ENCODE measurements around the gene KRT33B. TPM values are rescaled to one million over a fixed set of nuclear protein-coding genes. Genes with fewer than 3 reads are reported as not detected.

KRT33B gene
- total RNA-seq, 1 donor from 2014 or later = not detected

GRCh38 chr17:41338961-41339485 lies 30.6 kb downstream of the KRT33B start:
- Mint-ChIP-seq H3K4me3 (ENCODE audit: low read depth) (no peak overlapping the region), H3K4me1 (ENCODE audit: low read depth) (peaks cover 29% of the 10 kb centered on the region), H3K36me3 (ENCODE audit: low read depth) (peaks cover 7% of the 10 kb centered on the region), H3K9me3 (peaks cover 18% of the 10 kb centered on the region), H3K27me3 (ENCODE audit: low read depth) (peaks cover 30% of the 10 kb centered on the region), H3K27ac (no peak overlapping the region)
- no peak for DNase-seq (ENCODE audit: low spot score)
- intact Hi-C loops (cut with micrococcal nuclease) = no loop called here

- intact Hi-C loops (cut with micrococcal nuclease) = no loop called here
- Mint-ChIP-seq H3K4me1 (ENCODE audit: low read depth) (peaks cover 18% of the 10 kb centered on the region), H3K36me3 (ENCODE audit: low read depth) (no peaks in the 10 kb centered on the region), H3K27me3 (ENCODE audit: low read depth) (peaks cover 20% of the 10 kb centered on the region), H3K4me3 (ENCODE audit: low read depth) (no peak overlapping the region), H3K27ac (no peak overlapping the region), H3K9me3 (no peaks in the 10 kb centered on the region)
- no peak for DNase-seq (ENCODE audit: low spot score)
These were observed 33.9 kb downstream of the KRT33B start for GRCh38 chr17:41335747-41336146.

GRCh38 chr17:41334385-41335305 lies 35.0 kb downstream of the KRT33B start:
- Mint-ChIP-seq H3K36me3 (ENCODE audit: low read depth) (no peaks in the 10 kb centered on the region), H3K27me3 (ENCODE audit: low read depth) (peaks cover 14% of the 10 kb centered on the region), H3K4me1 (ENCODE audit: low read depth) (peaks cover 10% of the 10 kb centered on the region), H3K4me3 (ENCODE audit: low read depth) (no peak overlapping the region), H3K27ac (no peak overlapping the region), H3K9me3 (no peaks in the 10 kb centered on the region)
- no peak for DNase-seq (ENCODE audit: low spot score)
- intact Hi-C loops (cut with micrococcal nuclease) = no loop called here

GRCh38 chr17:41333836-41334235 lies 35.8 kb downstream of the KRT33B start:
- peaks cover 2% of the 10 kb centered on the region for H3K4me1 Mint-ChIP-seq (ENCODE audit: low read depth)
- DNase-seq (ENCODE audit: low spot score) = no peak
- no peaks in the 10 kb centered on the region for H3K36me3 Mint-ChIP-seq (ENCODE audit: low read depth)
- no peak overlapping the region for H3K4me3 Mint-ChIP-seq (ENCODE audit: low read depth)
- intact Hi-C loops (cut with micrococcal nuclease) = no loop called here
- H3K9me3 Mint-ChIP-seq = no peaks in the 10 kb centered on the region
- no peak overlapping the region for H3K27ac Mint-ChIP-seq
- peaks cover 14% of the 10 kb centered on the region for H3K27me3 Mint-ChIP-seq (ENCODE audit: low read depth)

- Mint-ChIP-seq H3K4me3 (ENCODE audit: low read depth) (no peak overlapping the region), H3K9me3 (no peaks in the 10 kb centered on the region), H3K27me3 (ENCODE audit: low read depth) (peaks cover 14% of the 10 kb centered on the region), H3K36me3 (ENCODE audit: low read depth) (no peaks in the 10 kb centered on the region), H3K27ac (no peak overlapping the region), H3K4me1 (ENCODE audit: low read depth) (no peaks in the 10 kb centered on the region)
- no peak for DNase-seq (ENCODE audit: low spot score)
- intact Hi-C loops (cut with micrococcal nuclease) = no loop called here
These were observed 36.5 kb downstream of the KRT33B start for GRCh38 chr17:41333098-41333497.

- Mint-ChIP-seq H3K27ac (no peak overlapping the region), H3K27me3 (ENCODE audit: low read depth) (peaks cover 11% of the 10 kb centered on the region), H3K4me1 (ENCODE audit: low read depth) (no peaks in the 10 kb centered on the region), H3K36me3 (ENCODE audit: low read depth) (no peaks in the 10 kb centered on the region), H3K4me3 (ENCODE audit: low read depth) (no peak overlapping the region), H3K9me3 (no peaks in the 10 kb centered on the region)
- DNase-seq (ENCODE audit: low spot score) = no peak
- intact Hi-C loops (cut with micrococcal nuclease) = no loop called here
These were observed 37.4 kb downstream of the KRT33B start for GRCh38 chr17:41332239-41332638.

GRCh38 chr17:41331606-41332005 lies 38.0 kb downstream of the KRT33B start:
- intact Hi-C loops (cut with micrococcal nuclease) = no loop called here
- no peaks in the 10 kb centered on the region for H3K4me1 Mint-ChIP-seq (ENCODE audit: low read depth)
- no peak overlapping the region for H3K4me3 Mint-ChIP-seq (ENCODE audit: low read depth)
- H3K27me3 Mint-ChIP-seq (ENCODE audit: low read depth) = peaks cover 10% of the 10 kb centered on the region
- no peaks in the 10 kb centered on the region for H3K36me3 Mint-ChIP-seq (ENCODE audit: low read depth)
- no peaks in the 10 kb centered on the region for H3K9me3 Mint-ChIP-seq
- no peak overlapping the region for H3K27ac Mint-ChIP-seq
- DNase-seq (ENCODE audit: low spot score) = no peak

- intact Hi-C loops (cut with micrococcal nuclease) = no loop called here
- Mint-ChIP-seq H3K4me1 (ENCODE audit: low read depth) (no peaks in the 10 kb centered on the region), H3K27ac (no peak overlapping the region), H3K4me3 (ENCODE audit: low read depth) (no peak overlapping the region), H3K36me3 (ENCODE audit: low read depth) (no peaks in the 10 kb centered on the region), H3K27me3 (ENCODE audit: low read depth) (peaks cover 2% of the 10 kb centered on the region), H3K9me3 (no peaks in the 10 kb centered on the region)
- DNase-seq (ENCODE audit: low spot score) = no peak
These were observed 40.2 kb downstream of the KRT33B start for GRCh38 chr17:41329279-41329948.

- no peaks in the 10 kb centered on the region for H3K36me3 Mint-ChIP-seq (ENCODE audit: low read depth)
- H3K27me3 Mint-ChIP-seq (ENCODE audit: low read depth) = peaks cover 2% of the 10 kb centered on the region
- H3K4me1 Mint-ChIP-seq (ENCODE audit: low read depth) = no peaks in the 10 kb centered on the region
- H3K27ac Mint-ChIP-seq = no peak overlapping the region
- H3K4me3 Mint-ChIP-seq (ENCODE audit: low read depth) = no peak overlapping the region
- intact Hi-C loops (cut with micrococcal nuclease) = no loop called here
- DNase-seq (ENCODE audit: low spot score) = no peak
- no peaks in the 10 kb centered on the region for H3K9me3 Mint-ChIP-seq
These were observed 41.4 kb downstream of the KRT33B start for GRCh38 chr17:41328207-41328606.

GRCh38 chr17:41327411-41328120 lies 42.0 kb downstream of the KRT33B start:
- Mint-ChIP-seq H3K4me1 (ENCODE audit: low read depth) (no peaks in the 10 kb centered on the region), H3K27me3 (ENCODE audit: low read depth) (peaks cover 2% of the 10 kb centered on the region), H3K27ac (no peak overlapping the region), H3K36me3 (ENCODE audit: low read depth) (no peaks in the 10 kb centered on the region), H3K4me3 (ENCODE audit: low read depth) (no peak overlapping the region), H3K9me3 (no peaks in the 10 kb centered on the region)
- intact Hi-C loops (cut with micrococcal nuclease) = no loop called here
- DNase-seq (ENCODE audit: low spot score) = no peak

- no peaks in the 10 kb centered on the region for H3K4me1 Mint-ChIP-seq (ENCODE audit: low read depth)
- intact Hi-C loops (cut with micrococcal nuclease) = no loop called here
- H3K9me3 Mint-ChIP-seq = no peaks in the 10 kb centered on the region
- H3K27me3 Mint-ChIP-seq (ENCODE audit: low read depth) = peaks cover 2% of the 10 kb centered on the region
- no peak overlapping the region for H3K4me3 Mint-ChIP-seq (ENCODE audit: low read depth)
- DNase-seq (ENCODE audit: low spot score) = no peak
- H3K27ac Mint-ChIP-seq = no peak overlapping the region
- no peaks in the 10 kb centered on the region for H3K36me3 Mint-ChIP-seq (ENCODE audit: low read depth)
These were observed 43.2 kb downstream of the KRT33B start for GRCh38 chr17:41326173-41327145.

- Mint-ChIP-seq H3K9me3 (no peaks in the 10 kb centered on the region), H3K4me3 (ENCODE audit: low read depth) (no peak overlapping the region), H3K4me1 (ENCODE audit: low read depth) (no peaks in the 10 kb centered on the region), H3K27me3 (ENCODE audit: low read depth) (peaks cover 2% of the 10 kb centered on the region), H3K27ac (no peak overlapping the region), H3K36me3 (ENCODE audit: low read depth) (no peaks in the 10 kb centered on the region)
- no peak for DNase-seq (ENCODE audit: low spot score)
- intact Hi-C loops (cut with micrococcal nuclease) = no loop called here
These were observed 44.0 kb downstream of the KRT33B start for GRCh38 chr17:41325611-41326010.

Data from activated T-helper 2 cell treated with anti-CD3 and anti-CD28 coated beads, Interferon-gamma antibody, Interleukin-2, Interleukin-4, amounts not matched to agents 10 μg/mL and 5 μg/mL and 100 μg/mL, durations not matched to agents 14 hours and 24 hours and 36 hours (primary cell).